RWPE2 (cell line): ENCODE data around the gene MDH2.
"Not testable (repeated sequence)": the region's sequence is repeated elsewhere in the genome, so short reads cannot be mapped to it uniquely, and the experiment has no call there.

Source experiments
- ATAC-seq: fragments of 200-7000 bp; cut with Tn5 transposase; 3 replicates; pipeline ENCODE4 v1.9.1; 2021; ENCODE audit warnings: low read depth
- DNase-seq: peaks from one replicate; pipeline ENCODE4 v3.0.0-alpha.2; 2020; ENCODE audit warnings: low spot score
- H3K27ac ChIP-seq: fragments of 450-650 bp; 2 replicates; pipeline ENCODE4 v1.5.1; 2017; ENCODE audit warnings: mild to moderate bottlenecking; ENCODE audit not compliant: poor library complexity, severe bottlenecking
- H3K27me3 ChIP-seq: fragments of 250-450 bp; sonication (Bioruptor Pico); 2 replicates; pipeline ENCODE4 v1.5.1; 2021; ENCODE audit warnings: mild to moderate bottlenecking, moderate library complexity; ENCODE audit not compliant: insufficient read depth, poor library complexity, severe bottlenecking
- H3K36me3 ChIP-seq: fragments of 250-450 bp; sonication (Bioruptor Pico); 2 replicates; pipeline ENCODE4 v1.5.1; 2020; ENCODE audit warnings: low read depth, mild to moderate bottlenecking, moderate library complexity
- H3K4me1 ChIP-seq: fragments of 250-450 bp; sonication (Bioruptor Pico); 2 replicates; pipeline ENCODE4 v1.5.1; 2021; ENCODE audit warnings: mild to moderate bottlenecking, moderate library complexity; ENCODE audit not compliant: insufficient read depth, poor library complexity, severe bottlenecking
- H3K4me3 ChIP-seq: fragments of 250-450 bp; sonication (Bioruptor Pico); 2 replicates; pipeline ENCODE4 v1.5.1; 2021; ENCODE audit warnings: mild to moderate bottlenecking, moderate library complexity; ENCODE audit not compliant: severe bottlenecking
- H3K9me3 ChIP-seq: fragments of 250-450 bp; sonication (Bioruptor Pico); 2 replicates; pipeline ENCODE4 v1.5.1; 2021; ENCODE audit warnings: mild to moderate bottlenecking, moderate library complexity; ENCODE audit not compliant: severe bottlenecking
- CTCF ChIP-seq: fragments of 450-650 bp; IDR thresholded peaks from one replicate; pipeline ENCODE4 v1.5.1; 2017; ENCODE audit warnings: mild to moderate bottlenecking, moderate library complexity; ENCODE audit not compliant: poor library complexity, severe bottlenecking

Gene MDH2

GRCh38 chr7:76089865-76090475 lies 42.1 kb downstream of the MDH2 start:
- no peaks in the 10 kb centered on the region for H3K9me3 ChIP-seq
- H3K36me3 ChIP-seq = no peaks in the 10 kb centered on the region
- DNase-seq (no peak), ATAC-seq (no peak)
- peak overlapping the region; percentile 98 for H3K27ac ChIP-seq
- TF ChIP-seq CTCF = no peak
- H3K27me3 ChIP-seq = no peaks in the 10 kb centered on the region
- no peak overlapping the region for H3K4me3 ChIP-seq
- H3K4me1 ChIP-seq = peaks cover 36% of the 10 kb centered on the region

- Histone ChIP-seq H3K36me3 (no peaks in the 10 kb centered on the region), H3K27ac (no peak overlapping the region), H3K4me3 (no peak overlapping the region), H3K27me3 (no peaks in the 10 kb centered on the region), H3K9me3 (no peaks in the 10 kb centered on the region), H3K4me1 (peaks cover 21% of the 10 kb centered on the region)
- DNase-seq (no peak), ATAC-seq (peak; percentile 48; the same call in 2 of the 3 replicates)
- no peak for TF ChIP-seq CTCF
Measured at GRCh38 chr7:76091506-76091905, 43.6 kb downstream of the MDH2 start.

- not testable (repeated sequence) for H3K4me1 ChIP-seq, ATAC-seq, H3K4me3 ChIP-seq, H3K27ac ChIP-seq, H3K36me3 ChIP-seq, DNase-seq, H3K27me3 ChIP-seq, H3K9me3 ChIP-seq
Measured at GRCh38 chr7:76093531-76093930, 45.6 kb downstream of the MDH2 start.

GRCh38 chr7:76094326-76094725 lies 46.4 kb downstream of the MDH2 start:
- not testable (repeated sequence) for H3K4me3 ChIP-seq, ATAC-seq, H3K9me3 ChIP-seq, H3K27ac ChIP-seq, H3K36me3 ChIP-seq, DNase-seq, H3K27me3 ChIP-seq, H3K4me1 ChIP-seq

GRCh38 chr7:76095908-76096307 lies 48.0 kb downstream of the MDH2 start:
- Histone ChIP-seq H3K27me3 (no peaks in the 10 kb centered on the region), H3K27ac (no peak overlapping the region), H3K9me3 (no peaks in the 10 kb centered on the region), H3K36me3 (no peaks in the 10 kb centered on the region), H3K4me1 (no peaks in the 10 kb centered on the region), H3K4me3 (no peak overlapping the region)
- TF ChIP-seq CTCF = no peak
- DNase-seq (no peak), ATAC-seq (no peak)

- not testable (repeated sequence) for H3K27ac ChIP-seq, DNase-seq, H3K36me3 ChIP-seq, H3K9me3 ChIP-seq, H3K27me3 ChIP-seq, ATAC-seq, H3K4me1 ChIP-seq, H3K4me3 ChIP-seq
Measured at GRCh38 chr7:76101693-76102437, 54.0 kb downstream of the MDH2 start.

- H3K9me3 ChIP-seq, H3K4me3 ChIP-seq, H3K36me3 ChIP-seq, H3K27me3 ChIP-seq, DNase-seq, H3K27ac ChIP-seq, ATAC-seq: not testable (repeated sequence)
- peaks cover 25% of the 10 kb centered on the region for H3K4me1 ChIP-seq
Measured at GRCh38 chr7:76103788-76104187, 55.9 kb downstream of the MDH2 start.

- DNase-seq, H3K4me3 ChIP-seq, H3K36me3 ChIP-seq, H3K9me3 ChIP-seq, H3K27me3 ChIP-seq: not testable (repeated sequence)
- Histone ChIP-seq H3K4me1 (peaks cover 35% of the 10 kb centered on the region), H3K27ac (peak overlapping the region; percentile 91)
- peak; percentile 67 for ATAC-seq
Measured at GRCh38 chr7:76106130-76106529, 58.2 kb downstream of the MDH2 start.
